Tibial nerve (tissue), 4 donors: ENCODE measurements around the gene BICD1. TPM values are rescaled to one million over a fixed set of nuclear protein-coding genes. Genes with fewer than 3 reads are reported as not detected.
"Not testable (repeated sequence)": the region's sequence is repeated elsewhere in the genome, so short reads cannot be mapped to it uniquely, and the experiment has no call there.

Experiments
- DNase-seq, 2 donors: peaks; one replicate each; pipeline ENCODE4 v3.0.0-alpha.2; 2019; ENCODE audit warnings: low spot score in 2 of 2
- H3K27ac ChIP-seq, 4 donors: fragments of 200-600 bp; sonication (generic) in 3 of 4; one replicate each; pipeline ENCODE4 v1.5.1; 2017 to 2019; ENCODE audit warnings: mild to moderate bottlenecking in 1 of 4
- H3K27me3 ChIP-seq, 2 donors: fragments of 200-600 bp; sonication (generic) in 1 of 2; one replicate each; pipeline versions ENCODE4 v1.5.1 to v1.6.0; 2017 to 2019
- H3K36me3 ChIP-seq, 3 donors: fragments of 200-600 bp; sonication (generic); one replicate each; pipeline ENCODE4 v1.5.1; 2018 to 2019
- H3K4me1 ChIP-seq, 4 donors: fragments of 200-600 bp; sonication (generic) in 3 of 4; one replicate each; pipeline ENCODE4 v1.5.1; 2017 to 2019
- H3K4me3 ChIP-seq, 4 donors: fragments of 200-600 bp; sonication (generic) in 3 of 4; one replicate each; pipeline ENCODE4 v1.5.1; 2017 to 2019; ENCODE audit warnings: mild to moderate bottlenecking in 1 of 4, moderate library complexity in 1 of 4
- H3K9me3 ChIP-seq, 4 donors: fragments of 200-600 bp; sonication (generic) in 3 of 4; one replicate each; pipeline ENCODE4 v1.5.1; 2017 to 2019
- CTCF ChIP-seq, 5 experiments: fragments of 200-600 bp in 3 of 5; fragments of 450-650 bp in 2 of 5; sonication (generic) in 3 of 5; IDR thresholded peaks; one replicate each; pipeline ENCODE4 v1.5.1; 2016 to 2019; ENCODE audit warnings: antibody characterized with exemption in 5 of 5, mild to moderate bottlenecking in 3 of 5, moderate library complexity in 2 of 5
- EP300 ChIP-seq, 2 donors: sonication (generic); formaldehyde crosslinking; IDR thresholded peaks; one replicate each; pipeline ENCODE4 v1.6.1; 2017; ENCODE audit warnings: antibody characterized with exemption in 2 of 2, mild to moderate bottlenecking in 1 of 2
- POLR2A ChIP-seq, 2 donors: fragments of 450-650 bp; IDR thresholded peaks; one replicate each; pipeline ENCODE4 v1.6.1; 2017; ENCODE audit warnings: antibody characterized with exemption in 2 of 2, mild to moderate bottlenecking in 2 of 2, moderate library complexity in 2 of 2
- WGBS, 2 donors: methylation state at CpG; one replicate each; pipeline ENCODE4 v1.1.5; 2018; 5-methylcytosine and 5-hydroxymethylcytosine counted together
- total RNA-seq, 4 donors: library from RNA; depleted of rRNA; stranded (reverse); fragments of >200 nt; gene quantifications; one replicate each; pipeline ENCODE4 v1.1.0, GENCODE V29; 2016

Gene BICD1
- total RNA-seq, 4 donors from 2014 or later, result 34.9 to 58.8 (median 49.2) TPM

GRCh38 chr12:32178341-32179010 lies 71.8 kb downstream of the BICD1 start:
- no peak overlapping the region for H3K4me3 ChIP-seq
- H3K27me3 ChIP-seq, result no peaks in the 10 kb centered on the region
- H3K4me1 ChIP-seq, result no peaks in the 10 kb centered on the region
- DNase-seq, result no peak
- 76 to 79% methylated on average over 6 of the region's 6 CpGs for WGBS, 2 donors
- no peak overlapping the region for H3K27ac ChIP-seq
- H3K9me3 ChIP-seq, result no peaks in the 10 kb centered on the region
- H3K36me3 ChIP-seq, result no peaks in the 10 kb centered on the region
- TF ChIP-seq CTCF (IDR thresholded peaks at IDR 0.05), result no peak
- TF ChIP-seq POLR2A (IDR thresholded peaks at IDR 0.05), result no peak

- Histone ChIP-seq H3K4me3 (no peak overlapping the region), H3K4me1 (no peaks in the 10 kb centered on the region), H3K9me3 (no peaks in the 10 kb centered on the region), H3K27ac (no peak overlapping the region), H3K36me3 (peaks cover 0 to 5% (median 0%) of the 10 kb centered on the region in 3 donors), H3K27me3 (no peaks in the 10 kb centered on the region)
- 72 to 74% methylated on average over 6 of the region's 6 CpGs for WGBS, 2 donors
- no peak for TF ChIP-seq POLR2A (IDR thresholded peaks at IDR 0.05)
- TF ChIP-seq EP300 (IDR thresholded peaks at IDR 0.05), result no peak
- no peak for TF ChIP-seq CTCF (IDR thresholded peaks at IDR 0.05)
- no peak for DNase-seq
Measured at GRCh38 chr12:32179011-32179395, 72.4 kb downstream of the BICD1 start.

GRCh38 chr12:32181498-32182175 lies 75.0 kb downstream of the BICD1 start:
- DNase-seq, result no peak
- 31 to 43% methylated on average over 1 of the region's 1 CpG for WGBS, 2 donors
- Histone ChIP-seq H3K9me3 (no peaks in the 10 kb centered on the region), H3K4me3 (no peak overlapping the region), H3K36me3 (peaks cover 0 to 10% (median 0%) of the 10 kb centered on the region in 3 donors), H3K4me1 (no peaks in the 10 kb centered on the region), H3K27ac (no peak overlapping the region), H3K27me3 (no peaks in the 10 kb centered on the region)
- TF ChIP-seq EP300 (IDR thresholded peaks at IDR 0.05) (no peak), CTCF (IDR thresholded peaks at IDR 0.05) (no peak), POLR2A (IDR thresholded peaks at IDR 0.05) (no peak)

GRCh38 chr12:32183650-32184049 lies 77.0 kb downstream of the BICD1 start:
- H3K36me3 ChIP-seq, result peaks cover 0 to 10% (median 0%) of the 10 kb centered on the region in 3 donors
- no peaks in the 10 kb centered on the region for H3K9me3 ChIP-seq
- DNase-seq, result no peak
- H3K4me3 ChIP-seq, result no peak overlapping the region
- H3K27ac ChIP-seq, result no peak overlapping the region
- 90 to 95% methylated on average over 1 of the region's 1 CpG for WGBS, 2 donors
- no peaks in the 10 kb centered on the region for H3K4me1 ChIP-seq
- no peaks in the 10 kb centered on the region for H3K27me3 ChIP-seq
- TF ChIP-seq POLR2A (IDR thresholded peaks at IDR 0.05) (no peak), CTCF (IDR thresholded peaks at IDR 0.05) (no peak), EP300 (IDR thresholded peaks at IDR 0.05) (no peak)

GRCh38 chr12:32187127-32187526 lies 80.5 kb downstream of the BICD1 start:
- not testable (repeated sequence) for H3K27me3 ChIP-seq, H3K4me1 ChIP-seq, H3K9me3 ChIP-seq, H3K27ac ChIP-seq, H3K36me3 ChIP-seq, DNase-seq, H3K4me3 ChIP-seq
- WGBS, 2 donors, result 94% methylated on average over 8 of the region's 8 CpGs
